GM18508 (cell line): ENCODE data around the gene PHF19.

ENCODE experiments used
- ATAC-seq: cut with Tn5 transposase; IDR thresholded peaks from one replicate; pipeline ENCODE4 v1.9.1; 2021; ENCODE audit warnings: moderate number of reproducible peaks; ENCODE audit not compliant: insufficient read depth, unreplicated experiment

Gene PHF19

DNA sequence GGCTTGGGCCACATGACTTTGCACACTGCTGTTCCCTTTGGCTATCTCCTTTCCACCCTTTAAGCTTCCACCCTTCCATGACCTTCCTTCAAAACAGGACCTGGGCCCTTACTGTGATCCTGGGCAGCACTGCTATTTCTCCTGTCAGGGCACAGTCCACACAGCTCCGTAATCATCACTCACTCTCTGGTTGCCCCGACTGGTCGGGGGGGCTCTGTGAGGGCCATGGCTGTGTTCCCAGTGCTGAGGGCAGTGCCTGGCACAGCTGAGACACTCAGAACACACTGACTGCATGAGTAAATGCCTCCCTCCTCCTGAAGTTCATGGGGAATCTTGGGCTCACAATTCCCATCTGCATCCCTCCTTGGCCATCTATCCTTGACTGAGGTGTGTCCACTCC, 37.4 kb upstream of the PHF19 start:
- no peak for ATAC-seq

DNA sequence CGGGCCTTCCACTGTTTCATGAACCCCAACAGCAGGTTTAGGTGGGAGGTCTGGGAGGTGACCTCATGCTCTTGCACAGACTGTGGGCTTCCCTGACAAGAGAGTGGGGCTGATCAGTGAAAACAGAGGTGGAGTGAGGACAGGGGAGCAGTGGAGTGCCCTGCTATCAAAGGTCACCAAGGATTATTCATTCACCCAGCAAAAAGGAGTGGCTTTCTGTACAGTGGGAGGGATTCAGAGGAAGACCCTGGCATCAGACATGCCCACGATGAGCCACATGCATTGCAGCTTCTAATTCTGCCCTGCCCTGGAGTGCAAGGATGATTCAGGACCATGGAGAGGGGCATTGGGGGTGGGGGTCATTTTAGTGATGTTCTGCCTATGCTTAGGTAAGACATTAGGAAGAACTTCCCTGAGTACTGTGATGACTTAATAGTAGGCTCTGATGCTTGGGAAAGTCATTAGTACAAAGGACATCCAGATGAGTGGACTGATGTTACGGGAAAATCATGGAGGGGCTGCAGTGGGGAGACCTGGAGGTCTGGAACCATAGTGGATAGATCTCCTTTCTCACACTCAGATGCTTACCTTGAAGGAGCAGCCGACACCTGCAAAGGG, 36.8 kb upstream of the PHF19 start:
- ATAC-seq: no peak

DNA sequence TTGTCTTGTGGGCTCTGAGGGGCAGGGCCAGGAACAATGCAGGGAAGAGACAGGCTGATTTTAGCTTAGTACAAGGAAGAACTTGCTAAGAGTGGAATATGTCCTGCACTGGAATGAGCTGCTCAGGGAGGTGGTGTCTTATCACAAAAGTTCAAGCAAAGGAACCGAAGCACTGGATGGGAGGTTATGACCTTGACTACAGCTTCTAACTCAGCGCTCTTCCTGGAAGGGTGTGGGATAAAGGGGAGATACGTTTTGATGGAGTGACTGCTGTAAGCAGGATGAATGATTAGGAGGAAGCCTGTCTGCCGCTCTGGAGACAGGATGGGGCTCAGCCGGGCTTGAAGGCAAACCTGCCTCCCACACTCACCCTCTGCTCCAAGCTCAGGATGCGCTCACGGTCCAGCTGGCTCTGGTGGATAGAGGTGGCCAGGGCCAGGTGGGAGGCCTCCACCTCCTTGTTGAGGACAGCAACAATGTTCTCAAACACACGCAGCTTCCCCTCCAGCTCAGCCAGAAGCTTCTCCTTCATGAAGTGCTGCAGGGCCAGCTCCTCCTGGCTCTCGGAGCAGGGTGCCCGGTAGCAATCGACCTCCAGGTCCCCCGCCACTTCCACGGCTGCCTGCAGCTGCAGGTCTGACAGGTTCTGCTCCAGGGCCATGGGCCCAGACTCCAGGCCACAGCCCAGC, 36.1 kb upstream of the PHF19 start:
- no peak for ATAC-seq

DNA sequence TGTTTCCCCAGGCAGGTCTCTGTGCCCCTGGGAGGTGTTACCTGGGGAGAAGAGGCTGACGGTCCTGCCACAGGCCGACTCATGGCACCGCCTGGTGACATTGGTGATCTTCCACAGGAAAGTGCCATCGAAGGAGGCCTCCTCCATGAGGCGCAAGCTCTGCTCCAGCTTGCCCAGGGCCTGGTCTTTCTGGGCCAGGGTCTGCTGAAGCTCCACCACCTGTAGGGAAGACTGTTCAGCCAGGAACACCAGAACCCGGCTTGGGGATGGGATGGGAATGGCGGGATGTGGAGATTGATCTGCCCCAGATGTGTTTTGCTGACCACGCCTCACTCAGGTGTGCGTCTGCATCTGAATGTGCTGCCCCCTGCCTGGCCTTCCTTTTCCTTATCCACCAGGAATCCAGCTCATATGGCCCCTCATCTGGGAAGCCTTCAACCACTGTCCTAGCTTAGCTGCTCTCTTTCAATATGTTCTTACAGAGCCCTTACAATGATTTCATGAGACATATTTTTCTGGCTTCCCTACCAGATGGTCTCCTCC, 34.4 kb upstream of the PHF19 start:
- ATAC-seq: no peak

DNA sequence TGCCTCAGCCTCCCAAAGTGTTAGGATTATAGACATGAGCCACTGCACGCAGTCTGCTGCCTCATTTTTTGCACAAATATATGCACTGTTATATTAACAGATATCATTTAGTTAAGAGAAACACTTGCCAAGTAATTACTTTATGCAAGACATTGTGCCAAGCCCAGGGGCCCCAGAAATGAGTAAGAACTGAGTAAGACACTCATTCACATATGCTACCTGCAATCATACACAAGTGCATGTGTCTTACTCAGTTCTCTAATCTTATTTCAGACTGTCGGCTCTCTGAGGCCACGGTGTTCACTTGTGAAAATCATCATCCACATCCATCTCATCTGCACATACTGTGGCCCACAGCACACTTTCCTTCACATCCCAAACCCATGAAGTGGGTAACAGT, 33.7 kb upstream of the PHF19 start:
- ATAC-seq: no peak

DNA sequence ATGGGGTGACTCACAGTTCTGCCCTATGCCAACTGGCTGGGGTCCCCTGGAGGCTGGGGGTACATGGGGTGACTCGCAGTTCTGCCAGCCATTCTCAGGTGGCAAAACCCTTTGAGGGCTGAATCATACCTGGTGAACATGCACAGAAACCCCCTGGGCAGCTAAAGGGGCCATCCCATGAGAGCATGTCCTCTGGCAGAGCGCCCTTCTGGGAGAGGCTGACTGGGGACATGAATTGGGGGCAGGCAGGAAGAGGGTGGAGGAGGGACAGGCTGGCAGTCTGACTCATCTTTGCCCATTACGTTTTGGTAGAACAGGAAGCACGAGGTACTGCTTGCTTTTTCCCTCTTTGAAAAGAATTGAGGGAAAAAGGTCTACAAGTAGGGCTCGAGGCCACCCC, 32.9 kb upstream of the PHF19 start:
- no peak for ATAC-seq

DNA sequence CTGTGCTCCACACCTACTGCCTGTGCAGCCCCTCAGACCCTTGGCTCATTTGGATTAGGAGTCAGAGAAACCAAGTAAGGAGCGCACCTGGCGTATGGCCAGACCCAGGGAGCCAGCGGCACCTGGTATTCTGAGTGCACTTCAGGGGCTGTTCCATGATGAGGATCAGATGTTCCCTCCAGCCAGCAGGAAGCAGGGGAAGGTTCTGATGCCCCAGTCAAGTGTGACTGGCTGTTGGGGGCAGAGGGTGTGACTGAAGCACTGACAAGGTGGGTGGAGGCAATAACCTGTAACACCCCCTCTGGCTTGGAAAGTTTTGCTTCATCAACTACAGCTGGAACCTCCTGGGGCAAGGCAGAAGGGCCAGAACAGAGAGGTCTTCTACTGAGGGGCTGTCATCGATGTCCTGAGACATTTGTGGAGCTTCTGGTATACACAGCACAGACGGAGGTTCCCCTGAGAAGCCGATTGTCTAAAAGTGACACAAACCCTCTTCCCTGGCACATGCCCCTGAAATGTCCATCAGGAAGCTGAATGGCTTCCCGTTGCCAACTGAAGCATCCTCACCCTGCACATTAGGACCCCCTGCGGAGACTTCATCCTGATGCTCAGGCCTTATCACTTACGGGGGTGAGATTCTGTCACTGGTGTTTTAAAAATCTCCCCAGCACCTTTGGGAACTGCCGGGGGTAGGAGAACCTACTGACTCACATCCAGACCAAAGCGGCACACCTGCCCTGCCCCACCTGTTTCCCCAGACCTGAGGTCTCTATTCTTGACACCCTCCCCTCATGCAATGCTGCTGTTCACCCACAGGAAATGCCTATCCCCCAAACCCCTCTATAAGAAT, 28.6 kb upstream of the PHF19 start:
- no peak for ATAC-seq

DNA sequence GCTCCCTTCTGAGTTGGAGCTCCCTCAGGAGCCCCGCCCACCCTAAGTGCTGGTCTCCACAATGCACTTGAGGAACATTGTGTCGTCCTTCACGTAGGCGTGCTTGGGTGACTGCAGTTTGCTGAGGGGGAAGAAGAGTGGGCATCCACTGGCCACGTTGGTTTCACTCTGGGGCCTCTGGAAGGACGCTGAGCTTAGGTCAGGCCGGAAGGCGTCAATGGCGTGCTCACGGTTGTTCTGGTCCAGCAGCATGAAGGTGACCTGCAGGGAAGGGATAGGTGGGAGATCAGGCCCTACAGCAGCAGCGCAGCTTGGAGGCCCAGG, 28.0 kb upstream of the PHF19 start:
- no peak for ATAC-seq

DNA sequence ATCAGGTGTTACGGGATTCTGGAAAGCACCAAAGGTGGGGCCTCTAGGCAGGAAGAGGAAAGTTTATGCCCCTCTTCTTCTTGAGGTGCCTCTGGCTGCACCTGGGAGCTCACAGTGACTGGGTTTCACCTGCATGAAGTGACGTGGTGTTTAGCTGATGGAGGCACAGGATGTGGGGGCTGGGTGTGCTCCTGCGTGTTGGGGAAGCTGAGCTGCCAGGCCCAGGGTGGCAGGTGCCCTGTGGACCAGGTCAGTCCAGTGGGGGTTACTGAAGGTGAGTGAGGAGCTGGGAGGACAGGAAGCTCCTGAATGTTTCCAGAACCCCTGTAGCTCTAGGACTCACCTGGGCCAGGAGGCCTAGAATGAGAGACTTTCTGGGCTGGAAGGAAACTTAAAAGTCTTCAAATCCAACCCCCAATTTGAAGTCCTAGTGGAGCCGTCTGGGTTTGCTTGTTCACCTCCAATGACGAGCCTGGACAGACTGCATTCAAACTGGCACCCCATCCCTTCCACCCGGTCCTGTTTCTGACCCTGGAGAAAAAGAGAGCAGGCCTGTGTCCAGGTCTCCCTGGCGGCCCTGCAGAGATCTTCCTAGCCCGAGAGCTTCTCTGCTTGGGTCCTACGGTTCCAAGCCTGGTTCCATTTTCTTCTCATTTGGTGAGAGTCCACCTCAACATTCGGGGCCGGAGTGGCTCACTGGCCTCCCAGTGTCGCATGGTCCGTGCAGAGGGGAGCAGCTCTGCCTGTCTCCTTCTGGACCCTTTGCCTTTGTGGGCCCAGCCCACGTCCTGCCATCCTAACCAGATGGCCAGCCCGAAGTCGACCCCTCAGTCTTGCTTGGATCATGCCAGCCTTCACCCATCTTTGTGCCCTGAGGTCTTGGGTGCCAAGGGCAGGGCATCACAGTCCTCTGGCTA, 27.3 kb upstream of the PHF19 start:
- ATAC-seq: no peak

DNA sequence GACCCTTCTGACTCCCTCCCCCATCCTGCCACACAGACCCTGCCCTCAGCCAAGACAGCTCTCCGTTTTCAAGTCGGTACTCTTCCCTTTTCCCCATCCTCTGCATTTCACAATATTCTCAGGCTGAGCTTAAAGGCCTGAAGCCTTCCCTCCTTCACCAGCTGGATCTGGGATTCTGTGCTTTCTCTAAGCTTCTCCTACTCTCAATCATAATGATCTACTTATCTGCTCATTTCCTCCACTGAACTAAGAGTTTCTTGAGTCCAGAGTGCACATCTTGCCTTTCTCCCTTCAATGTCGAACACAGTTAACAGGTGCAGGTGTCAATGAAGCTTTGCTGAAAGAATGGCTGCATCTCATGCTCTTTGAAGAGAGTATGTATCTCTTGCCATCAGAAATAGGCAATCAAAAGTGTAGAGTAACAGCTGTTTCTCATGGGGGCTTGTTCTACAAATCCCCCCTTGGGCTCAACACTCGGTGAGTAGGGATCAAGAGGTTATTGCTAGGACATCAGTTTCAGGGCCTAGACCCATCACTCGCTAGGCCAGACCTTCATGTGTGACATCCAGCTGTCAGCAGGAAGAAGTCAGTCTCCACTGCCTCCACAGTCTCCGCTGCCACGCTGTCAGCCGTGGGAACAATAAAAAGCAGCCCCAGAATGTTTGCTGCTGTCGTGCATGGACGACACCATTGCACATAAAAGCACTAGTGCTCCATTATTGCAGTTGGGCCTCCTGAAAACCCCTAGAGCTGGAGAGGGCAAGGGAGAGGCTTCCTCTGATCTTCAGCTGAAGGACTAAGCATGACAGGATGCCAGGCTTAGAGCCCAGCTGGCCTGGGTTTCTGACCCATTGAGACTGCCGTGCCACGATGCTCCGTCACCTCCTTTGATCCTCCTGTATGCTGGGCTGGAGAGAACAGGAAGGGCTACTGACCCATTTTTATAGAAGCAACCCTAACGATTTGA, 25.9 kb upstream of the PHF19 start:
- ATAC-seq: no peak

DNA sequence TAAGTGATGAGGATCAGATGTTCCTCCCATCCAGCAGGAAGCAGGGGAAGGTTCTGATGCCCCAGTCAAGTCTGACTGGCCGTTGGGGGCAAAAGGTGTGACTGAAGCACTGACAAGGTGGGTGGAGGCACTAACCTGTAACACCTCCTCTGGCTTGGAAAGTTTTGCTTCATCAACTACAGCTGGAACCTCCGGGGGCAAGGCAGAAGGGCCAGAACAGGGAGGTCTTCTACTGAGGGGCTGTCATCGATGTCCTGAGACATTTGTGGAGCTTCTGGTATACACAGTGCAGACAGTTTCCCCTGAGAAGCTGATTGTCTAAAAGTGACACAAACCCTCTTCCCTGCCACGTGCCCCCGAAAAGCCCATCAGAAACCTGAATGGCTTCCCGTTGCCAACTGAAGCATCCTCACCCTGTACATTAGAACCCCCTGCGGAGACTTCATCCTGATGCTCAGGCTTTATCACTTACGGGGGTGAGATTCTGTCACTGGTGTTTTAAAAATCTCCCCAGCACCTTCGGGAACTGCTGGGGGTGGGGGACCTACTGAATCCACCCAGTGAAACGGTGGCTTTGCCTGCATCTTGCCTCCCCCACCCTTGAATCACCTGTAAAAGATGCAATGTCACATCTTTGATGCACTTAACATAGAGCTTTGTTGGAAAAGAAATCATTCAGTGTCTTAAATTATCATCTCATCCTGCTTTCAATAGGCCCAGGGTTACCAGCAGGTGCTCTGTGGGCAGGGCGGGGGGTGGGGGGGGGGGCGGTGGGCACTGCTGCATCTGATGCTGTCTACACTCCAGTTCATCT, 25.0 kb upstream of the PHF19 start:
- ATAC-seq: no peak

DNA sequence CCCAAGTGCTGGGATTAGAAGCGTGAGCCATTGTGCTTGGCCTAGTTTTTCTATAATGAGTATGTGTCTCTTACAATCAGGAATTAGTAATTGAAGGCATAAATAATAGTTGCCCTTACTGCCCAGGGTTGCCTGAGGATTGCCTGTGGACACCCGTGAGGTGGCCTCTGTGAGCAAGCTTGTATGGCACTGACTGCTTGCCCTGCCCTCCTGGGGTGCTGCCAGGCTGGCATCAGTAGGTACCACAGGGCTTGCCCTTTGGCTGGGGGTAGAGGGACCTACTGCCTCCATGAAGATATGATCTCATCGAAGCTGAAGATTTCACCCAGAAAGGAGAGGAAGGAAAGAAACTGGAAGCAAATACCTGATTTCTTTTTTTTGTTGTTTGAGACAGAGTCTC, 23.8 kb upstream of the PHF19 start:
- ATAC-seq: no peak

DNA sequence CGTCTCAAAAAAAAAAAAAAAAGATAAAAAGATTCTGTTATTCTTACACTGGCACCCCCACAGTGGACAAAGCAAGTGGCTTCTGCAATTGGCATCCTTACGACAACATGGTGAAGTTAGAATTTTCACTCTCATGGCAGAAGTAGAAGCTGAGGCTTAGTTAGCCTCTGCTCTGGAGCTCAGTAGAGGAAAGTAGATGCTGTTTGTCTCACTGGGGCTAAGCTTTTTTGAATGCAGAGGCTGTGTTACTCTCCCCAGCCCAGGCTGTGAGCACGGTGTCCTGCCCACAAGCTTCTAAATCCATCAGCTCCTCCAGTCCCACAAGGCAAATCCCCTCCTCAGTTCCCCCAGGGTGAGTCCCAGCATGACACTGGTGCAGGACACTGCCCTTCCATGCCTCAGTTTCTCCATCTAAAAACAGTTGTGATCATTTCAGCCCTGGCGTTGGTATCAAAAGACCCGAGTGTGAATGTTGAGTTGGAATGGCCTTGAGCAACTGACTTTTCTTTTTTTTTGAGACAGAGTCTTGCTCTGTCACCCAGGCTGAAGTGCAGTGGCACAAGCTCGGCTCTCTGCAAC, 22.6 kb upstream of the PHF19 start:
- ATAC-seq: no peak

DNA sequence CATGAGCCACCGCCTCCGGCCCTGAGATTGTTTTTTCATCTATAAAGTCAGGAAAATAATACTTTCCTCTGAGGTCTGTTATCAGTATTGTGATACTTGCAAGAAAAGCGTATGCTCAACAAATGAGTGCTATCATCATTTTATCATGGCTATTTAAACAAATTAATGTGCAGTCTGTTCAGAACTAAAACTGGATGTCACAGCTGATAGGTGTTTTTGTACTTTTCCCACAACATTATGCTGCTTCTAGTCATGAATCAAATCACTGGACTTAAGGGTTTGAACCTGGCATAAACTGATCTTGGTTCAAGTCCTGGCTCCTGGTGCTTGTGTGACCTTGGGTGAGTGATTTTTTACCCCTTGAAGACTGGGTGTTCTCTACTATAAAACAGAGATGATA, 21.4 kb upstream of the PHF19 start:
- ATAC-seq: no peak

DNA sequence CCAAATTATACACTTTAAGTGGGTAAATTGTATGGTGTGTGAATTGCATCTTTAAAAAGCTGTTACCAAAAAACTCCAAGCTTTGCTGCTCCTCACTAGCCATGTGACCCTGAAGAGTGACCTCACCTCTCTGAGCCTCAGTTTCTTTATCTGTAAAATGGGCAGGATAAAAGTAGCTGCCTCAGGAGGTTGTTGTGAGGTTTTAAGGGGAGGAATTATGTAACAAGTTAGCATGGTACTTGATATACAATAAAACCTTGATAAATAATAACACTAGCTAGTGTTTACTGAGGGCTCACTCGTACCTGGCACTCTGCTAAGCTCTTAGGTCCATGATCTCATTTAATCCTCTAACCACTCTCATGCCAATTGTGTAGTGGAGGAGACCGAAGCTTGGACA, 19.0 kb upstream of the PHF19 start:
- ATAC-seq: no peak

DNA sequence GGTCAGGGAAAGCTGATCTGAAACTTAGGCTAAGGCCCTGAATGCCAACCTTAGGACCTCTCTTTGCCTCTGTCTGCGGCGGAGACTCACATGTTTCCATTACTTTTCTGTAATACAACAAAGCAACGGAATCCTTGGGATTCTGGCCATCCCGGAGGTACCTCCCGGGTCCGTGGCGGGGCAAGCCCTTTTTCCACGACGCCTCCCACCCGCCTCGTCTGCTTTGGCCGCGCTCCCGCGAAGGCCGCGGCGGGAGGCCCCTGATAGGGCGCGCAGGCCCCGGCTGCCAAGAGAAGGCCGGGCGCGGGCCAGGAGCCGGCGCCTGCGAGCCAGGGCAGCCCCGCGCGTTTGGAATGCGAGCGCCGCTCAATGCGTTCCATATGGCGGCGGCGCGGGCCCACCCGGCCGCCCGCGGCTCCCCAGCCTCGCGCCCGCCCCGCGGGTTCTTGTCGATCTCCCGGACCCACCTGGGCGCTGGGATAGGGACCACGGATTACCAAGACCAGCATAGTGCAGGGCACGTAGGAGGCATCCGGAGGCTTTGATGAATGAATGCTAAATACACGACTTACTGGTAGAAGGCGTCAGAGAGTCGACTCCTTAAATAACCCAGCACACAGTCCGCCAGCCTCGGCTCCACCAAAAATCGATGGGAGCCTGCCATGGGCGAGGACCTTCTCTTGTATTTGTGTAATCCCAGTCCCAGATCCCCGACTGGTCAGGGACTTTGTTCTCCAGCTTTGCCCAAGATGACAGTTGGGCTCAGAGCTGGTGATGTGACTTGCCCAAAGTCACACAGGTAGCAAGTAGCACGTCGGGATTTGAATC, 17.5 kb upstream of the PHF19 start:
- ATAC-seq: no peak

DNA sequence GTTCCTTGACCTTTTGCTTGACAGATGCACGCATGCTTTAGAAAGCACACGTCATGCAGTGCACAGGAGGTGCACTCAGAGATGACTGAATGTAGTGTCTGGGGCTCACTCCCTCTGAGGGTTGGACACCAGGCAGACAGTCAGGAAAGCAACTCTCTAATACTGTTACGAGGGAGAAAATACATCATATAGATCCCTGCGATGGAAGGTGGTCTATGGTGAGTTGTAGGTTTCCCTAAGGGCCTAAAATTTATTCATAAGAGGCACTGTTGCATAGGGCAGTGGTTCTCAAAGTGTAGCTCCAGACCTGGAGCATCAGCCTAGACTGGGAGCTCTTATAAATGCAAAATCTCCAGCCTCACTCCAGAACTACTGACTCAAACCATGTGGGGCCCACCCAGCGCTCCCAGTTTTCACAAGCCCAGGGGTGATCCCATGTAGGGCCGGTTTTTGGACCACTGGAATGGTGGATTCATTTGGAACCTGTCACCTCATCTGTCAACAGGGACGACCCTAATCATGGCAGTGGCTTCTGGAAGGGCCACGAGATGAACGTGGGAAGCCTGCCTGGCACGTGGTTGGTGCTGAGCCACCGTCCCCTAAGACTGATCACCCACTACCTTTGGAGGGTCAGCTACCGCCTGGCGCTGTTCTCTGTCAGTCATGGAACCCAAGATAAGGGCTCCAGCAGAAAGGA, 16.8 kb upstream of the PHF19 start:
- ATAC-seq: no peak
